Suppressor macrophage (primary cell): ENCODE data around the gene MSI2.

ENCODE experiments used
- DNase-seq, 4 experiments: peaks; one replicate each; pipeline ENCODE4 v3.0.0-alpha.2; 2020 to 2022

The MSI2 gene

GRCh38 chr17:57349541-57350247 is 93.4 kb downstream of the MSI2 start:
- no peak for DNase-seq

- no peak for DNase-seq
Measured at GRCh38 chr17:57350266-57350665, 93.9 kb downstream of the MSI2 start.

DNA sequence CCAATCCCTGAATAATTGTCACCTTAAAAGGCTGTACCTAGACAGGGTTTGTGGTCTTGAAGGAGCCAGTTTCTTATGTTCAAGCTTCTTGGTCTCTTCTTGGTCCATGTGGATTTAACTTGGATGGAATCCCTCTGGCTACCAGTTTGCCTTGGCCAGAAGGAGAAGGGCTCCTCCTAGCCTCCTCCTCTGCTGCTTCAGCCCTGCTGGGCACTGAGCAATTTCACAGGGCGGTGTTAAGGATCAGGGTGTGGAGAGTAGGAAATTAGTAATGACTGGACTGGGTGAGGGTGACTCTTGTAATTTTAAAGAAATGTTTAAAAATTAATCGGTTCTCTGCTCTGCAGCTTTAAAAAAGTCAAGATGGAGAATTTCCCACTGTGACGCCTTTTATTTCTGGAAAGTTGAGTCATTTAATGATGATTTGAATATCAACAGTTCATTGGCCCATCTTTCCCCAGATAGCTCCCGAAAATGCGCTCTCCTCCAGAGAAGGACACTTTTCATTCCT is 96.4 kb downstream of the MSI2 start:
- no peak for DNase-seq

- DNase-seq = no peak
Measured at GRCh38 chr17:57354673-57355072, 98.3 kb downstream of the MSI2 start.

DNA sequence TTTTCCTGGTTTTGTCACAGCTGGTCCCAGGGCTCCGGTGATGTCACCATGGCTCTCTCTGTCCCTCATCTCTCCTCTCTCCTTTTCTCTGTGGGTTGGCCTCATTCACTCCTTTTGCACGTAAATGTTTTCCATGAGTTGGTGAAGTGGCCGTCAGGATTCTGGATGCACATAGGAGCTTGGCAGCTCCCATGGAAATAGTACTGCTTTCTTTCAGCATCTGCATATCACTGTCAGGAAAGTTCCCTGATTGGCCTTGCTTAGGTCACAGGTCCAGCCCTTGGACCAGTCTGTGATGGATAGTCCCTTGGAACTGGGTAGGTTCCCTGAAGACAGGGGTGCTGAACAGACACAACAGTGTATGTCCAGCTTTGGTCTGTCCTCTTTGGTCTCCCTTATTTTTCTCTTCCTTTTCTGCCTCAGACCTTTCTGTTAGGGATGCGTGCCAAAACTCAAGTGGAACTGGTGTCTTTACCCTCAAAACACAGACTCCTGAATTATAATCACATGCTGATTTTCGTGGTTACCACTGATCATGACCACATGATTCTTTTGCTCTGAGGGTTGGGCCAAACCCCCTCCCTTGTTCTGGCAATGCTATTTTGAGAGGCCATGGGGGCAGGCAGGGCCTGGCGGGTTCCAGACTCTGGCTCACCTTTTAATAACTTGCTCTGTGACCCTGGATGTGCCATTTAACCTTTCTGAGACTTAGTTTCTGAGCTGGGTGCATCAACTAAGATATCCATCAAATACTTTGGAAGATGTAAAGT is 99.0 kb downstream of the MSI2 start:
- no peak for DNase-seq

DNA sequence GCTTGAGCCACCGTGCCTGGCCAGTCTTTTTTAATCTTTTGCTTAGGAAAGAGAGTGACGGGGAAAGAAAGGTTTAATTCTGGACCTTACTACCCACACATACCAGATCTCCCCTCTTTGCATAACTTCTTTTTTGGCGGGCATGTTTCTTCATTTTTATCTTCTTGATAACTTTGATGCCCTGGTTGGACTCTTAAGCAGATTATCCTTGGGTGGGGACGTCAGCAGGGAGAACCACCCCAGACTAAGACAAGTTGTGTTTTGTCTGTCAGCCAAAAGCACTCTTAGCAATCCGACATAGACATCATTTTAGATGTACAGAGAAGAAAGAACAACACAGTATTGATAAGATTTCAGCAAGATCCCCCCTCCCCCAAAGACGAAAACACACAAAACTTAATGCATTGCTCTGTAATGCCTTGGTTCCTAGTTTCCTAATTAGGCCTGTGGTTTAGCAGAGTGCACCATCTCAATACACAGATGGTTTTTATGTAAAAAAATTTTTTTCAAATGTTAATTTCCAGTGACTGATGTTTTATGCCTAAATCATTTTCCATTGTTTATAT is 99.9 kb downstream of the MSI2 start:
- DNase-seq = no peak

- peak in 1 of 4 experiments; percentile 7 for DNase-seq
Measured at GRCh38 chr17:57356719-57357391, 100.5 kb downstream of the MSI2 start.

- no peak for DNase-seq
Measured at GRCh38 chr17:57357392-57357784, 101.1 kb downstream of the MSI2 start.

GRCh38 chr17:57357830-57358430 is 101.6 kb downstream of the MSI2 start:
- no peak for DNase-seq

DNA sequence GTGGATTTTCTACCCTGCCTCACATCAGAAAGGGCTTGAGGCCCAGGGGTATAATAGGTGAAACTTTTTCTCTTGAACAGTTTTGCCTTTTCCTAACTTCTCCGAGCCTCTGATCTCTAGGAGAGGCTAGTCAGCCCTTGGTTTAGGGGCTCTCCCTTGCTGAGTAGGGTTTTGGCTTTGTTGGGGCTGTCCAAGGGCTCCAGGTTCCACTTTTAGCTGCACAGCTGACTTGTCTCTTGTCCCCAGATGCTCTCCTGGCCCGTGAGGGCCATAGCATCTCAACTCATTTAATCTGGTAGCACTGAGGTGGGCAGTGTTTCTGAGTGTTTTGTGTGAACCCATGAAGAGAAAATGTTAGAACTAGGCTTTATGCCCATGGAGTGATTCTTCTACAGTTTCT is 103.9 kb downstream of the MSI2 start:
- DNase-seq = no peak

GRCh38 chr17:57362797-57363556 is 106.7 kb downstream of the MSI2 start:
- DNase-seq = no peak

DNA sequence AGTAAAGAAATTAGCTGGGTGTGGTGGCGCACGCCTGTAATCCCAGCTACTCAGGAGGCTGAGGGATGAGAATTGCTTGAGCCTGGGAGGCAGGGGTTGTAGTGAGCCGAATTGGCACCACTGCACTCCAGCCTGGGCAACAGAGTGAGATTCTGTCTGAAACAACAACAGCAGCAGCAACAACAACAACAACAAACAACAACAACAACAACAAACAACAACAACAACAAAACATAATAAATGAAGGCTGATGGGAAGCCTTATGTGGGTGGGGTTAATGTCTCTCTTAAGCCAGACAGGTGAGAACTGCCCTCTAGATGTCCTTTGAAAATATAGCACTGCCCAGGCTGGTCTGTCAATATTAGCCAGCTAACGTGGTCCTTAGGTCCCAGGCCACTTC is 107.3 kb downstream of the MSI2 start:
- no peak for DNase-seq

GRCh38 chr17:57363998-57364643 is 107.8 kb downstream of the MSI2 start:
- no peak for DNase-seq

DNA sequence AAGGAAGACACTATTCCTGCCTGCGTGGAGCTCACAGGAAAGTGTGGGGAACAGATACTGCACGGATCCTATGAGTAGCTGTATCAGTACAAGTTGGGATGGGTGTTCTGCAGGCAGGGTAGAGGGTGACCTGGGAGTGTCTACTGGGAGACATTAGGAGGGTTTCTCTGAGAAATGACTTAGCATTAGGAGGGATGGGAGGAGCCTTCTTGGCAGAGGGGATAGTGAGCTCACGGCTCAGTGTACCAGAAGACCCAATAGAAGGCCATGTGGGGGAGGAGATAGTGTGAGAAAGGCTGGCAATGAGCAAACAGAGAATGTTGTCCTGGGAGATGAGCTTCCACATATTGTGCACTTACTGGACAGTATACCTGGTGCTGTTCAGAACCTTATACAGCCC is 109.1 kb downstream of the MSI2 start:
- peak in 1 of 4 experiments; percentile 16 for DNase-seq

- DNase-seq = no peak
Measured at GRCh38 chr17:57366177-57366557, 109.8 kb downstream of the MSI2 start.

DNA sequence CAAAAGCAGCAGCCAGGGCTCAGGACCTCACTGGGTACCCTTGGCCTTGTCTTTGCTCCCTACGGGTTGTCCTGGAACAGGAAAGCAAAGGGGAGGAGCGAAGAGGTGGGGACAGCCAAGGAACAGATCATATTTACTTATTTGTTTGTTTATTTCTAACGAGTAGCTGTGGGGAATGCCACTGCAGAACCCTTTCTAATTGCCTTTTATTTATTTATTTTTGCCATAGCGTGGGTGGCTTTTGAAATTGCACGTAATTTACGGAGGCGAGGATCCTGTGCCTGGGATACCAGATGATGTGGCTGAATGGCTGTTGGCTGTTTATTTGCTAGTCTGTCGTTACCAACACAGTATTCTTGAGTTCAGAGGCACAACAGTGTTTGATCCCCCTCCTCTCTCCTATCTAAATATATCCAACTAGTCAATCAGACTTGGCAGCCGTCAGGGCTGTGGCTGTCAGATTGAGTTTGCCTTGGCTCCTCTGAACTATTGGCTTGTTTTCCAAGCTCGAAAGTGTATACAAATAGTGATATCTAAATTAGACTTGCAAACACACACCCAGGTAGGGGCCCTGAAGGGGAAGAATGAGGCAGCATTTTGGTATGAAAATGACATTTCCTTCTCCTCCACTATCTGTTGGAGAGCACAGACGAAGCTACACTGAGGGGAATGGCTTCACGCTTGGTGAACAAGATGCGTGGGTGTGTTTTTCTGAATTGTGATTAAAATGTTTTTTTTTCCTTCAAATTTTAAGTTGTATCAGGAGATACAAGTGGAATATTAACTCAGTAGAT is 110.4 kb downstream of the MSI2 start:
- DNase-seq = no peak

GRCh38 chr17:57368637-57369336 is 112.5 kb downstream of the MSI2 start:
- no peak for DNase-seq

DNA sequence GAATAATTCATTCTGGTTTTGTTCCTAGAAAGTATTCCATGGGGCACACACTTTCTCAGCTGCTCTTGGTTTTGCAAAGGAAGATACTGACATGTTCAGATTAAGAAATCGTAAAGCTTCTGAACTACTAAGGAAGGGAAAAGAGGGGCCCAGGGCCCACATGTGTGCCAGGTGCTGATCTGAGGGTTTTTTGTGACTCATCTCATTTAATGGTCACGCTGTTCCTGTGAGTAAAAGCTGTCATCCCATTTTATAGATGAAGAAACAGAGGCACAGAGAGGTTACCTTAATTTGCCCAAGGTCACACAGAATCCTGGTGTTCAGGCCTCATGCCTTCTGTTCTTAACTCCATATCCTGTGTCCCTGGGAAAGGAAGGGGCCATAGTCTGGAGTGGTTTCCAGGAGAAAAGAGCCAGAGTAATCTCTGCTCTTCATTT is 113.2 kb downstream of the MSI2 start:
- peak in 1 of 4 experiments; percentile 18 for DNase-seq

DNA sequence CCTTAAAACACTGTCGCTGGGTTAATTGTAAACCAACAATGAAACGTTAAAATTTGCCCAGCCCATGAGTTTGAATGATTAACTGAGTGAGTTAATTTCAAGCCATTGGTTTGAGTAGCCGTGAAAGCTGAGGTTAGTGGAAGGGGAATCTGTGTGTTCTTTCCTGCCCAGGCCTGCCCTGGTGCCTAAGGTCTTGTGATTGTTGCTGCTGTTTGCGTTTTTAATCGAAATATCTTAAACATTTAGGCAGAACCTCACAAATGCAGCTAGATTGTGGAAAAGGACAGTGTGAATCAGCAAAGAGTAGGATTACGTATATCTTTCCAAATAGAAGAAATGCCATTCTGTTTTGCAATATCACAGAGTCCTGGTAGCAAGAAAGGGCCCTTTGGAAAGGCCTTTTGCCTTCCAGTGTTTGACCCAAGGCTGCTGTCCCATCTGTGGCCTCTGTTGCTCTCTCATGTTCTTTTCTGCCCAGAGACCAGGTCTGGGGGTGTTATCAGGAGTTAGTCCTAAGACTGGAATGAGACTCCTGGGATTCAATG is 113.8 kb downstream of the MSI2 start:
- DNase-seq = peak; percentile 23 to 68 (median 42)
